ENCODE data around the gene SMOC1.

Gene SMOC1

DNA sequence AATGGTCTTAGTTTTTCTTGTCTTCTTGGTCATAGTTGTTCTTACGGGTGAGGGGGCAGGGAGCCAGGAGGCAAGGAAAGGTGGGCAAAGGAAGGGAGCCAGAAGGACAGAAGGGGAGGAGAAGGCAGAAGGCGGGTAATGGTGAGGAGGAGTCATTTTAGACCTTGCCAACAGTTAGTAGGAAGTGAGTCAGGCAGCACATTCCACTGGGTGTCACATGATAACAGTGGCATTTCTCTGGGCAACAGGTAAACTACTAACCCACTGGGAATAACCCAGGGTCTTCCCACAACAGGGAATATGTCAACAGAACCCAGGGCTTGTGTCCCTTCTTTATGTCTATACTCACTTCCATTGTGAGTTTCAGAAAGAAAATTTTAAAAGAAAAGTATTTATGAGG, 181.9 kb downstream of the SMOC1 start:
- no peak overlapping the region for H3K4me3 ChIP-seq (ENCODE audit: low read depth, low read length)
- no peak for DNase-seq (ENCODE audit: low read depth)
- no peak for TF ChIP-seq POLR2A (IDR thresholded peaks at IDR 0.05; ENCODE audit: extremely low read depth, insufficient read length)
- no peak for TF ChIP-seq MYC (IDR thresholded peaks at IDR 0.05; ENCODE audit: low read depth, low read length)
- TF ChIP-seq, protein P1, sequence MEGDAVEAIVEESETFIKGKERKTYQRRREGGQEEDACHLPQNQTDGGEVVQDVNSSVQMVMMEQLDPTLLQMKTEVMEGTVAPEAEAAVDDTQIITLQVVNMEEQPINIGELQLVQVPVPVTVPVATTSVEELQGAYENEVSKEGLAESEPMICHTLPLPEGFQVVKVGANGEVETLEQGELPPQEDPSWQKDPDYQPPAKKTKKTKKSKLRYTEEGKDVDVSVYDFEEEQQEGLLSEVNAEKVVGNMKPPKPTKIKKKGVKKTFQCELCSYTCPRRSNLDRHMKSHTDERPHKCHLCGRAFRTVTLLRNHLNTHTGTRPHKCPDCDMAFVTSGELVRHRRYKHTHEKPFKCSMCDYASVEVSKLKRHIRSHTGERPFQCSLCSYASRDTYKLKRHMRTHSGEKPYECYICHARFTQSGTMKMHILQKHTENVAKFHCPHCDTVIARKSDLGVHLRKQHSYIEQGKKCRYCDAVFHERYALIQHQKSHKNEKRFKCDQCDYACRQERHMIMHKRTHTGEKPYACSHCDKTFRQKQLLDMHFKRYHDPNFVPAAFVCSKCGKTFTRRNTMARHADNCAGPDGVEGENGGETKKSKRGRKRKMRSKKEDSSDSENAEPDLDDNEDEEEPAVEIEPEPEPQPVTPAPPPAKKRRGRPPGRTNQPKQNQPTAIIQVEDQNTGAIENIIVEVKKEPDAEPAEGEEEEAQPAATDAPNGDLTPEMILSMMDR (IDR thresholded peaks at IDR 0.05; ENCODE audit: low read depth, low read length), result no peak
- TF ChIP-seq, protein P2, sequence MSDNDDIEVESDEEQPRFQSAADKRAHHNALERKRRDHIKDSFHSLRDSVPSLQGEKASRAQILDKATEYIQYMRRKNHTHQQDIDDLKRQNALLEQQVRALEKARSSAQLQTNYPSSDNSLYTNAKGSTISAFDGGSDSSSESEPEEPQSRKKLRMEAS (IDR thresholded peaks at IDR 0.05; ENCODE audit: low read depth, low read length), result no peak

DNA sequence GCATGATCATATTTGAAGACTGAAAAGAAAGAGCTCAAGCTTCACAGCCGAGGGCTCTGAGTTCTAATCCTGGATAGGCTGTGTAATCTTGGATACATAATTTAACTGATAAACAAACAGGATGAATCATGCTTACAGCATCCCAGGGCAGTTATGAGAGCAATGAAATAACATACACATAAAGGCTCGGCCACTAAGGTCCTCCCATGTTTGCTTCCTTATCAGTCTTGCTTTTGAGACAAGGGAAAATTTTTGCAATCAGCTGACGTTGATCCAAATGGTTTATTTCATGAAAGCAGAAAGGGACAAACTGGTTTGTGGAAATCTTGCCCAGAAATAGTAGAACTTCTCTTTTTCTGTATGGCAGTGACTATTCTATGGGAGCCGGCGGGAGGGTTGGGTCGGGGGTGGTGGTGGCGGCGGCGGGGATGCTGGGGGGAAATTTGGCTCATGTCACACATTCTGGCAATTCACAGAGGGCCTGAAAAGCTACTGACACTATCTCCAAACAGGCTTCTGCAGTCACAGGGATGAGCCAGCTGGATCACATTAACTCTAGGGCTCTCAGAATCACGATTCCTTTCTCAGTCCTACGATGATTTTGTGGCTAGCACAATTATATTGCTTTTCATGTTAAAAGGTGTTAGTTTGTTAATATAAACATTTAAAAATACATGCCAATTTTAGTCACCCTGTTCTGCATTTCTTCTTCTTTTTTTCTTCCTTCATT, 185.1 kb downstream of the SMOC1 start:
- H3K4me3 ChIP-seq (ENCODE audit: low read depth, low read length), result no peak overlapping the region
- DNase-seq (ENCODE audit: low read depth), result no peak
- TF ChIP-seq, protein P2 (IDR thresholded peaks at IDR 0.05; ENCODE audit: low read depth, low read length), result no peak
- TF ChIP-seq MYC (IDR thresholded peaks at IDR 0.05; ENCODE audit: low read depth, low read length) (no peak), POLR2A (IDR thresholded peaks at IDR 0.05; ENCODE audit: extremely low read depth, insufficient read length) (no peak)
- TF ChIP-seq, protein P1 (IDR thresholded peaks at IDR 0.05; ENCODE audit: low read depth, low read length), result no peak

DNA sequence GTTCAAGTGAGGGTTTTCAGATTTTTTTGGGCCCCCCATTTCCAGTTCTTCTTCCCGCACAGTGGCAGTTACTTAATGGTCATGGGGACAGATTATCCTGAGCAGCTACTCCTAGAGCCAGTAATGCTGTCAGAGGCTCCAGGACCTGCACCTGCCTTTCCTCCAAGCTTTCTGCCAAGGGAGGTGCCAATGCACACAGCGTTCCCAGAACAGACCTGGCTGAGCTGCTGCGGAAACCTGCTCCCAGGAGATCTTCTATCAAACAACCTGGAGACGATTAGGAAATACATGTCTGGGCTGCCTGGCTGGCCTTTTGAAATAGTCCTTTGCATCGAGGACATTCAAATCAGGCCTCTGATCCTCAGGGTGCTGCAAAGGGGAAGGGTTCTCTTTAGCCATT, 188.6 kb downstream of the SMOC1 start:
- TF ChIP-seq, protein P1 (IDR thresholded peaks at IDR 0.05; ENCODE audit: low read depth, low read length), result no peak
- TF ChIP-seq POLR2A (IDR thresholded peaks at IDR 0.05; ENCODE audit: extremely low read depth, insufficient read length) (no peak), MYC (IDR thresholded peaks at IDR 0.05; ENCODE audit: low read depth, low read length) (no peak)
- TF ChIP-seq, protein P2 (IDR thresholded peaks at IDR 0.05; ENCODE audit: low read depth, low read length), result no peak
- no peak overlapping the region for H3K4me3 ChIP-seq (ENCODE audit: low read depth, low read length)
- DNase-seq (ENCODE audit: low read depth), result no peak

DNA sequence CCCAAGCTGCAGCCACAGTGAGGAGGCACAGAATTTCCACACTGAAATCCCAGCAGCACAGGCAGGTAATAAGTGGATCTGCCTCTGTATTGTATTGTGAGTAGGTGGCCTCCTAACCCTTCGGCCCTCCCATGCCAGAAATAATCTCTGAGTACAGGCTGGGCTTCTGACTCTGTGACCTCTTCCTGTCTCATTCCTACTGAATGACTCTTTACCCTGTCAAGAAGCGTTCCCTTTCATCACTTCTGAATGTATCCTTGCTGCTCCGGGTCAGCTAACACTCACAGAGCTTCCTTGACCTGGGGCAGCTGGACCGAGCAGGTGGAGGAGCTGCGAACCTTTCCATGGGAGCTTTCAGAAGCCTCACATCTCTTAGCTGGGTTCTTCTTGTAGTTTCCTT, 190.0 kb downstream of the SMOC1 start:
- no peak for DNase-seq (ENCODE audit: low read depth)
- TF ChIP-seq, protein P2 (IDR thresholded peaks at IDR 0.05; ENCODE audit: low read depth, low read length), result no peak
- no peak for TF ChIP-seq POLR2A (IDR thresholded peaks at IDR 0.05; ENCODE audit: extremely low read depth, insufficient read length)
- no peak for TF ChIP-seq MYC (IDR thresholded peaks at IDR 0.05; ENCODE audit: low read depth, low read length)
- TF ChIP-seq, protein P1 (IDR thresholded peaks at IDR 0.05; ENCODE audit: low read depth, low read length), result no peak
- H3K4me3 ChIP-seq (ENCODE audit: low read depth, low read length), result no peak overlapping the region

DNA sequence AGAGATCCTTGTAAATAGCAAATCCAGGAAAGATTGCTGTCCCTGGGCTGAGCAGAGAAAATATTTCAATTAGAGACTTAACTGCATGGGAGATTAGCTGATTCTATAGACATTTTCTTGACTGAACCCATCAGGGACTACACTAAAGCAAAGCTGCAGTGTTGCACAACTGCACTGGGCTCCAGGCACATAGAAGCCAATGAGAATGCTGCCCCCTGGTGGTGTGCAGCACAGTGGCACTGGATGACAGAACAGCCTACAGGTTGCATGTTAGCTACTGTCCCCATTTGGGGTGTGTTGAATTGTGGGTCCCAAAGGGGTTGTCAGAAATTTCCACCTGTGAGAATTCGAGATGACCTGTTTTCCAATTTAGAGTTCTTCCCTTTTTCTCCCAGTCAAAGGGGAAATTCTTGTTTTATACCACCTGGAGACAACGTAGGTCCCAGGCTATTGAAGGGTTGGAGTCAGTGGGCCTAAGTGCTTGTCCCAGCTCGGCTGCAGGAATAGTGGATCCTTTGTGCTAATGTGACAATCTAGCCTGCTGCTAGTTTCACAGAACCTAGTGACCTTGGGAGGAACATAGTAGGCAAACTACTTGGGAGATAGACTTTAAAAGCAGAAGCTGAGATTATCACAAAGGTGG, 194.8 kb downstream of the SMOC1 start:
- TF ChIP-seq, protein P1 (IDR thresholded peaks at IDR 0.05; ENCODE audit: low read depth, low read length), result peak; percentile 92
- TF ChIP-seq, protein P2 (IDR thresholded peaks at IDR 0.05; ENCODE audit: low read depth, low read length), result no peak
- no peak overlapping the region for H3K4me3 ChIP-seq (ENCODE audit: low read depth, low read length)
- DNase-seq (ENCODE audit: low read depth), result peak; percentile 80
